GM19239 (cell line): ENCODE data around the gene VIPR2.
"Not testable (repeated sequence)": the region's sequence is repeated elsewhere in the genome, so short reads cannot be mapped to it uniquely, and the experiment has no call there.

Experiments used
- DNase-seq: peaks from one replicate; pipeline ENCODE4 v3.0.0; 2011; ENCODE audit warnings: low spot score; ENCODE audit not compliant: insufficient read length
- FAIRE-seq: peaks from 2 replicates; lab custom pipeline; 2011; peaks lifted over from hg19 to GRCh38; lab: Jason Lieb, UNC

VIPR2 gene

GRCh38 chr7:159107161-159107892, 37.3 kb downstream of the VIPR2 start:
- FAIRE-seq: no peak
- no peak for DNase-seq

GRCh38 chr7:159105832-159106811, 38.5 kb downstream of the VIPR2 start:
- FAIRE-seq (no peak), DNase-seq (no peak)

- DNase-seq: no peak
- no peak for FAIRE-seq
Observed at GRCh38 chr7:159105066-159105780, 39.4 kb downstream of the VIPR2 start.

GRCh38 chr7:159104188-159104920, 40.3 kb downstream of the VIPR2 start:
- FAIRE-seq (no peak), DNase-seq (no peak)

GRCh38 chr7:159103382-159104187, 41.1 kb downstream of the VIPR2 start:
- no peak for FAIRE-seq

GRCh38 chr7:159102681-159103381, 41.8 kb downstream of the VIPR2 start:
- FAIRE-seq: no peak

More at GRCh38 chr7:159103382-159104187, 41.1 kb downstream of the VIPR2 start:
- DNase-seq: no peak

GRCh38 chr7:159101661-159102091, 43.0 kb downstream of the VIPR2 start:
- FAIRE-seq: not testable (repeated sequence)

More at GRCh38 chr7:159102681-159103381, 41.8 kb downstream of the VIPR2 start:
- no peak for DNase-seq

GRCh38 chr7:159101083-159101395, 43.6 kb downstream of the VIPR2 start:
- not testable (repeated sequence) for FAIRE-seq, DNase-seq

More at GRCh38 chr7:159101661-159102091, 43.0 kb downstream of the VIPR2 start:
- not testable (repeated sequence) for DNase-seq

GRCh38 chr7:159100281-159101082, 44.2 kb downstream of the VIPR2 start:
- FAIRE-seq, DNase-seq: not testable (repeated sequence)

- DNase-seq (no peak), FAIRE-seq (no peak)
Observed at GRCh38 chr7:159099711-159100231, 44.9 kb downstream of the VIPR2 start.

- DNase-seq: no peak
Observed at GRCh38 chr7:159098811-159099655, 45.6 kb downstream of the VIPR2 start.

GRCh38 chr7:159098424-159098786, 46.3 kb downstream of the VIPR2 start:
- FAIRE-seq (no peak), DNase-seq (no peak)

More at GRCh38 chr7:159098811-159099655, 45.6 kb downstream of the VIPR2 start:
- no peak for FAIRE-seq

- no peak for FAIRE-seq
- DNase-seq: no peak
Observed at GRCh38 chr7:159097661-159098423, 46.8 kb downstream of the VIPR2 start.

- no peak for FAIRE-seq
- no peak for DNase-seq
Observed at GRCh38 chr7:159096736-159097581, 47.7 kb downstream of the VIPR2 start.

GRCh38 chr7:159095979-159096411, 48.7 kb downstream of the VIPR2 start:
- FAIRE-seq (no peak), DNase-seq (no peak)
